Lung (tissue), 12 donors: Measurements from ENCODE around the gene HMGN1. TPM values are rescaled to one million over a fixed set of nuclear protein-coding genes. Genes with fewer than 3 reads are reported as not detected.
"Not testable (repeated sequence)": the region's sequence is repeated elsewhere in the genome, so short reads cannot be mapped to it uniquely, and the experiment has no call there.

ENCODE experiments used
- ATAC-seq: fragments of 200-7000 bp; cut with Tn5 transposase; one replicate; pipeline ENCODE4 v1.9.1; 2020; ENCODE audit warnings: moderate number of reproducible peaks; ENCODE audit not compliant: insufficient read depth, low FRiP score
- DNase-seq, 3 donors: peaks; one replicate each; pipeline ENCODE4 v3.0.0-alpha.2; 2013 to 2017
- H3K27ac ChIP-seq, 2 donors: one replicate each; pipeline ENCODE4 v1.5.1; 2013; ENCODE audit warnings: mild to moderate bottlenecking in 2 of 2, moderate library complexity in 2 of 2, control low read depth in 1 of 2, inconsistent platforms in 1 of 2, low read depth in 1 of 2, low read length in 1 of 2
- H3K27me3 ChIP-seq, 3 donors: one replicate each; pipeline ENCODE4 v1.5.1; 2013; ENCODE audit warnings: low read length in 2 of 3; ENCODE audit not compliant: control insufficient read depth in 3 of 3, insufficient read depth in 3 of 3
- H3K36me3 ChIP-seq, 4 donors: one replicate each; pipeline ENCODE4 v1.5.1; 2013; ENCODE audit warnings: low read length in 4 of 4, mild to moderate bottlenecking in 1 of 4, moderate library complexity in 1 of 4; ENCODE audit not compliant: control insufficient read depth in 4 of 4, insufficient read depth in 4 of 4
- H3K4me1 ChIP-seq, 5 donors: one replicate each; pipeline ENCODE4 v1.5.1; 2013; ENCODE audit warnings: low read length in 5 of 5, mild to moderate bottlenecking in 2 of 5, moderate library complexity in 1 of 5; ENCODE audit not compliant: control insufficient read depth in 5 of 5, insufficient read depth in 5 of 5
- H3K4me3 ChIP-seq: one replicate; pipeline ENCODE4 v1.5.1; 2013; ENCODE audit warnings: mild to moderate bottlenecking, control low read depth, moderate library complexity
- H3K9ac ChIP-seq, 2 donors: one replicate each; pipeline ENCODE4 v1.5.1; 2013; ENCODE audit warnings: low read length in 2 of 2, control low read depth in 1 of 2; ENCODE audit not compliant: insufficient read depth in 1 of 2
- H3K9me3 ChIP-seq, 4 donors: one replicate each; pipeline ENCODE4 v1.5.1; 2013; ENCODE audit warnings: low read length in 3 of 4, mild to moderate bottlenecking in 1 of 4, moderate library complexity in 1 of 4; ENCODE audit not compliant: control insufficient read depth in 4 of 4, insufficient read depth in 3 of 4
- CTCF ChIP-seq: IDR thresholded peaks from 2 replicates; pipeline ENCODE4 v1.5.1; 2012; ENCODE audit warnings: mild to moderate bottlenecking; ENCODE audit errors: control extremely low read depth, extremely low read depth
- WGBS, 2 donors: extraction: QIAGEN DNeasy Blood & Tissue Kit; methylation state at CpG; one replicate each; pipeline ENCODE4 v1.1.7; 2013; 5-methylcytosine and 5-hydroxymethylcytosine counted together
- polyA plus RNA-seq, 2 donors: library from polyadenylated mRNA; stranded (reverse); fragments of 200-250 nt; gene quantifications; one replicate each; pipeline ENCODE4 v1.2.1, GENCODE V29; 2013
- total RNA-seq, 2 donors: library from RNA; depleted of rRNA in 1 of 2; stranded (reverse); fragments of >200 nt in 1 of 2; gene quantifications; one replicate each; pipeline ENCODE4 v1.2.1, GENCODE V29; 2014 to 2021
- donor health status: control.
- donor health status: control.
- donor health status: Bipolar disorder and iron deficiency.
- donor health status: healthy.
- donor health status: DM: yes; HTN: yes; CAD: no.

HMGN1 gene
- total and polyA plus RNA-seq, 4 donors: 124 to 375 (median 166) TPM

GRCh38 chr21:39374046-39374445, 25.2 kb upstream of the HMGN1 start:
- Histone ChIP-seq H3K27me3 (peaks cover 0 to 2% (median 0%) of the 10 kb centered on the region in 3 donors), H3K9ac (no peak overlapping the region), H3K4me1 (no peaks in the 10 kb centered on the region), H3K4me3 (no peak overlapping the region), H3K27ac (no peak overlapping the region), H3K9me3 (no peaks in the 10 kb centered on the region), H3K36me3 (no peaks in the 10 kb centered on the region)
- 80 to 86% methylated on average over 6 of the region's 6 CpGs for WGBS, 2 donors
- ATAC-seq (no peak), DNase-seq (no peak)
- TF ChIP-seq CTCF: no peak

DNA sequence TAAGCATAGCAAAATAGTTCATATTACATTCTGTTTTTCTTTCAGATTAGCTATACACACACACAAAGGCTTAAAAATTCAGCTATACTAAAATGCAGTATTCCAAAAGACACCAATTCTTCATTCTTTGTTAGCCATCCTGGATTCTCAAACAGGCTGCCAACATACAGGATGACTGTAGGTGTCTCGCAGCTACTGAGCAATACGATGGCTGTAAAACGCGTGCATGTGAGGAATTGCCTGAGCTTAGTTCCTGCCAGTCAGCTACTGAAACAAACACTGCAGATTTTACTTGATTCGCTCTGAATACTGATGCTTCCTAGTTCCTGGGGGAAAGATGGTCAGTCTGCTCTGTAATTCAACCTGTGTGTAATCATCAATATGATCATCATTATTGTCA, 24.7 kb upstream of the HMGN1 start:
- peaks cover 0 to 2% (median 0%) of the 10 kb centered on the region in 3 donors for H3K27me3 ChIP-seq
- H3K27ac ChIP-seq: no peak overlapping the region
- H3K9me3 ChIP-seq: no peaks in the 10 kb centered on the region
- H3K4me1 ChIP-seq: no peaks in the 10 kb centered on the region
- no peak for ATAC-seq
- TF ChIP-seq CTCF: no peak
- no peak overlapping the region for H3K4me3 ChIP-seq
- WGBS, 2 donors: 12 to 19% methylated on average over 5 of the region's 5 CpGs
- H3K9ac ChIP-seq: no peak overlapping the region
- H3K36me3 ChIP-seq: no peaks in the 10 kb centered on the region
- DNase-seq: peak in 1 of 3 donors; percentile 16

DNA sequence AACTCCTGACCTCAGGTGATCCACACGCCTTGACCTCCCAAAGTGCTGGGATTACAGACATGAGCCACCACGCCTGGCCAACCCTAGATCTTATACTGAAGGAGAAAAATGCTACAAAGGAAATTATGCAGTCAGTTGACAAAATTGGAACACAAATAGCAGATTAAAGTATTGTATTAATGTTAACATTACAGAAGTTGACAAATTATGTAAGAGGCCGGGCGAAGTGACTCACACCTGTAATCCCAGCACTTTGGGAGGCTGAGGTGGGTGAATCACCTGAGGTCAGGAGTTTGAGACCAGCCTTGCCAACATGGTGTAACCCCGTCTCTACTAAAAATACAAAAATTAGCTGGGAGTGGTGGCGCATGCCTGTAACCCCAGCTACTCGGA, 21.0 kb upstream of the HMGN1 start:
- not testable (repeated sequence) for H3K9ac ChIP-seq, ATAC-seq, H3K4me3 ChIP-seq, DNase-seq, H3K27ac ChIP-seq, H3K9me3 ChIP-seq, H3K27me3 ChIP-seq, H3K36me3 ChIP-seq, H3K4me1 ChIP-seq
- WGBS, 2 donors: 37 to 59% methylated on average over 7 of the region's 7 CpGs

- Histone ChIP-seq H3K36me3 (no peaks in the 10 kb centered on the region), H3K4me1 (no peaks in the 10 kb centered on the region), H3K9ac (no peak overlapping the region), H3K27ac (no peak overlapping the region), H3K4me3 (no peak overlapping the region), H3K27me3 (no peaks in the 10 kb centered on the region), H3K9me3 (no peaks in the 10 kb centered on the region)
- no peak for TF ChIP-seq CTCF
- WGBS, 2 donors: 83 to 93% methylated on average over 2 of the region's 2 CpGs
- DNase-seq: no peak
- ATAC-seq: no peak
Observed at GRCh38 chr21:39367783-39368182, 18.9 kb upstream of the HMGN1 start.
